ENCODE measurements around the gene COL4A6.

Gene COL4A6

DNA sequence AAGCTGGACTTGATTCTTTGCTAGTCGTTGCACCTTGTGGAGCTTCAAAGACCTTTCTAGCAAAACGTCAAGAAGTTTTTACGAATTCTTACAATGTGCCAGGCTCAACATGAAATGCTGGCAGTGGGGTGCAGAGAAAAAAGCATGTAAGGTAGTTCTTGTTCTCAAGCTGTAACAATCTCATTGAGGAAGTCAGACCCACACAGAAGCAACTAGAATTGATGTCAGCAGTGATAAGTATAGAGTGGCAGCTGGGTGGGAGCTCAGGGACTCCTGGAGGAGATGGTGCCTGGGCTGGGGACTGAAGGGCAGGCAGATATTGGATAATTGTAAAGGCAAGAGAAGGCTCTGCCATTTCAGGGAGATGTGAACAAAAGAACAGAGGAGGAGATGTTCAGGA, 264.3 kb downstream of the COL4A6 start:
- Histone ChIP-seq H3K36me3 (no peaks in the 10 kb centered on the region), H3K4me3 (ENCODE audit: low read depth, low read length) (no peak overlapping the region), H3K27me3 (no peaks in the 10 kb centered on the region), H3K9me3 (no peaks in the 10 kb centered on the region), H3K4me1 (no peaks in the 10 kb centered on the region)
- TF ChIP-seq CTCF (IDR thresholded peaks at IDR 0.05; ENCODE audit: low read depth, low read length), result no peak
- no peak for DNase-seq

- H3K36me3 ChIP-seq, result no peaks in the 10 kb centered on the region
- no peak for DNase-seq
- no peaks in the 10 kb centered on the region for H3K27me3 ChIP-seq
- H3K9me3 ChIP-seq, result no peaks in the 10 kb centered on the region
- H3K4me3 ChIP-seq (ENCODE audit: low read depth, low read length), result no peak overlapping the region
- no peaks in the 10 kb centered on the region for H3K4me1 ChIP-seq
- no peak for TF ChIP-seq CTCF (IDR thresholded peaks at IDR 0.05; ENCODE audit: low read depth, low read length)
Observed at GRCh38 chrX:108171671-108172070, 266.6 kb downstream of the COL4A6 start.

GRCh38 chrX:108169768-108170167, 268.5 kb downstream of the COL4A6 start:
- Histone ChIP-seq H3K27me3 (no peaks in the 10 kb centered on the region), H3K36me3 (no peaks in the 10 kb centered on the region), H3K4me3 (ENCODE audit: low read depth, low read length) (no peak overlapping the region), H3K9me3 (no peaks in the 10 kb centered on the region), H3K4me1 (no peaks in the 10 kb centered on the region)
- DNase-seq, result no peak
- no peak for TF ChIP-seq CTCF (IDR thresholded peaks at IDR 0.05; ENCODE audit: low read depth, low read length)

- DNase-seq, result no peak
Observed at GRCh38 chrX:108168961-108169740, 269.1 kb downstream of the COL4A6 start.

GRCh38 chrX:108167211-108167872, 270.9 kb downstream of the COL4A6 start:
- H3K36me3 ChIP-seq, result no peaks in the 10 kb centered on the region
- no peaks in the 10 kb centered on the region for H3K27me3 ChIP-seq
- no peak for DNase-seq
- TF ChIP-seq CTCF (IDR thresholded peaks at IDR 0.05; ENCODE audit: low read depth, low read length), result no peak
- H3K4me3 ChIP-seq (ENCODE audit: low read depth, low read length), result no peak overlapping the region
- no peaks in the 10 kb centered on the region for H3K9me3 ChIP-seq
- no peaks in the 10 kb centered on the region for H3K4me1 ChIP-seq

More at GRCh38 chrX:108168961-108169740, 269.1 kb downstream of the COL4A6 start:
- Histone ChIP-seq H3K9me3 (no peaks in the 10 kb centered on the region), H3K4me1 (no peaks in the 10 kb centered on the region), H3K36me3 (no peaks in the 10 kb centered on the region), H3K27me3 (no peaks in the 10 kb centered on the region), H3K4me3 (ENCODE audit: low read depth, low read length) (no peak overlapping the region)
- TF ChIP-seq CTCF (IDR thresholded peaks at IDR 0.05; ENCODE audit: low read depth, low read length), result no peak

Data from BE2C (cell line).